Activated CD8-positive, alpha-beta memory T cell treated with anti-CD3 and anti-CD28 coated beads for 36 hours (primary cell): ENCODE data around the gene WRAP73. TPM values are rescaled to one million over a fixed set of nuclear protein-coding genes. Genes with fewer than 3 reads are reported as not detected.
"Not testable (repeated sequence)": the region's sequence is repeated elsewhere in the genome, so short reads cannot be mapped to it uniquely, and the experiment has no call there.

Source experiments
- CTCF ChIA-PET: fragments of 350-600 bp; sonication (Branson Sonifier 250); formaldehyde crosslinking; loops from one replicate; lab custom pipeline; 2021; ENCODE audit warnings: antibody characterized with exemption; lab: Charles Lee
- POLR2A ChIA-PET: fragments of 350-600 bp; sonication (Branson Sonifier 250); formaldehyde crosslinking; loops from one replicate; lab custom pipeline; 2021; ENCODE audit warnings: antibody characterized with exemption; lab: Charles Lee
- total RNA-seq, 2 experiments: library from RNA; stranded (reverse); gene quantifications; one replicate each; pipeline ENCODE4 v1.2.3, GENCODE V29; 2021

WRAP73 gene
- total RNA-seq, 2 experiments from 2014 or later = 31.3 to 35.6 TPM

DNA sequence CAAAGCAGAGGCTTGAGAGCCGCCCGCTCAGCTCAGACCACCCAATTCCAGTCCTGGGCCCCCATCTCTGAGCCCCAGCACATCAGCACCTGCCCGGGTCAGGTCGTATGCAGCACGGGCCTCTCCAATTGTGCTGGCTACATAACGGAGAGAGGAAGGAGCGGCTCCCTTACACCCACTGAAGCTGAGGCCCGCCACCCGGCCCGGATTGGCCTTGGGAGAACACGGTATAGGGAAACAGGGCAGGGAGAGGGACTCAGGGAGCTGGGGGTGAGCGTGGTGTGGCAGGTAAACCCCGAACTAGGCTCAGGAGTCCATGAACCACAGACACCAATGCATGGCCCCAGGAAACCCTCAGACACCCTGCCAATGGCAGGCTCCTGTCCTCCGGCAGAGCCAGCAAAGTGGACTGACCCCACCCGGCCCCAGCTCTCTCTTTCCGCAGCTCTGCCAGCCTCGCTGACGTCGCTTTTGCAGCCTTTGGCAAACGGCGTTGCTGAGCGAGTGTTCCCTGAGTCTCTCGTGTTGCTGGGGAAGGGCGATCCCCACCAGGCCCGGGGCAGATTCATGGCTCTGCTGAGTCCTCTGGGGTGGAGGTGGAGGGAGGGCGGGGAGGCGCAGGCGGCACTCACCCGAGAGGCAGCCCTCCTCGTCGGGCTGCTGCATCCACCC, 55.1 kb downstream of the WRAP73 start:
- ChIA-PET POLR2A (no interaction called here), CTCF (no interaction called here)

DNA sequence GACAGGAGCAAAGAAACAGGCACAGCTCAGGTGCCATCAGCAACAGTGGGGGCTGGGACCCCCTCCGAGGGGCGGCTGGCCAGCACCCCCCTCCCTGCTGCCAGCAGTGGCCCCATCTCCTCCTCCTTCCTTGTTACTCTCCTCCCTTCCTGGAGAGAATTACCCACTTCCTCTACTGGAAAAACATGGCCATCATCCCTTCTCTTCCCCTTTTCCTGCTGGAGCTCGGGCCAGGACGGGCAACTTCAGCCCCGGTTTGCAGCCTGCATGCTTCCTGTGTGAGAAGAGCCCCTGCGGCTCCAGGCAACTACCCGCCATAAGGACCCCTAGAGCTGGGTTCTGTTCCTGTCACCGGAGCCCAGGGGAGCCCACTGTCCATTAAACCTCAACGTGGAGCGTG, 56.2 kb downstream of the WRAP73 start:
- ChIA-PET POLR2A (no interaction called here), CTCF (no interaction called here)

DNA sequence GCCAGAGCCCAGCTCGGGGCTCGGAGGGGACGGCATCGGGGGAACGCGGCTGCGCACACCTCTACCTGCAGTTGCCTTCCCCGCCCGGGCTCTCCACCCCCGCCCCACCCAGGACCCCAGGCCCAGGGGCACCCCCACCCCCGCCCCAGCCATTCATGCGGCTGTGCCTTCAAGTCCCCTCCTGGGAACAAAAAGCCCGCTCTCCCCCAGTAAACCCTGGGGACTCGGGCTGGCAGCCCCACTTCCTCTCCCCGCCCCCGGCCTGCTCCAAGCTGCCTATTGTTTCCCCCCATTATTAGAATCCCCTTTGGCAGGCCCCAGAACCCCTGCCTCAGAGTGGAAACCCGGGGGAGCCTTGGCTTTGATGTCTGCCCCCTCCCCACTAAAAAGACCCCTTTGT, 56.6 kb downstream of the WRAP73 start:
- POLR2A ChIA-PET = no interaction called here
- CTCF ChIA-PET = no interaction called here

DNA sequence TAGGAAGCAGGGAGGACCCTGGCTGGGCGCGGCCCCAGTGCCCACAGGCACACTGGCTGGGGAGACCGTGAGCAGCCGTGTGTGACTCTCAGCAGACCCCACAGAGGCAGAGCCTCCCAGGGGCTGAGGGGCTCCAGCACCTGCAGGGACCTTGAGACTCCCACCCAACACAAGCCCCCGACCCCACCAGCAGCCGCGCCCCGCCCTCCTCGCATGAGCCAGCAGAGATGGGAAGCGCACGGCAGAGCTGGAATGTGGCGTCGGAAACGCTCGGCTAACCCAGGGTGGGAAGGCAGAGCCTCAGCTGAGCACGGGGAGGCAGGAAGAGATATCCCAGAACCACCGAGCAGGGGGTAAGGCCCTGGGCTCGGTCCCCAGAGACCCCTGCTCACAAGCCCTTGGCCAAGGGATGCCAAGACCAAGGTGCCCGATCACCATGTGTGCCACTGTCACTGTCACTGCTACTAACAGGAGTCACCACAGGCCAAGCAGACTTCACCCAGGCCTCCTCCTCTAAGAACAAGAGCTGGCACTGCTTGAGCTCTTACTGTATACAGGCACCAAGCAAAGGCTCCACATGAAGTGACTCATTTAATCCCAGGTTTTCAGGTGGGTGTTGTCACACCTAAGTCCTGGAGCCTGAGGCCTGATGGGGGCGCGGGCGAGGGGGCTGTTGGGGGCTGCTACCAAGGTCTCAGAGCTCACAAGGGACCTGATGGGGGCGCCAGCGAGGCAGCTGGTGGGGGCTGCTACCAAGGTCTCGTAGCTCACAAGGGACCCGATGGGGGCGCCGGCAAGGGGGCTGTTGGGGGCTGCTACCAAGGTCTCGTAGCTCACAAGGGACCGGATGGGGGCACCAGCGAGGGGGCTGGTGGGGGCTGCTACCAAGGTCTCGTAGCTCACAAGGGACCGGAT, 58.7 kb downstream of the WRAP73 start:
- POLR2A ChIA-PET = no interaction called here
- CTCF ChIA-PET = interaction anchor here (0.6 kb wide), 1 partner anchor 107 kb away, joined by 3 read pairs; no protein-coding TSS in a partner anchor

DNA sequence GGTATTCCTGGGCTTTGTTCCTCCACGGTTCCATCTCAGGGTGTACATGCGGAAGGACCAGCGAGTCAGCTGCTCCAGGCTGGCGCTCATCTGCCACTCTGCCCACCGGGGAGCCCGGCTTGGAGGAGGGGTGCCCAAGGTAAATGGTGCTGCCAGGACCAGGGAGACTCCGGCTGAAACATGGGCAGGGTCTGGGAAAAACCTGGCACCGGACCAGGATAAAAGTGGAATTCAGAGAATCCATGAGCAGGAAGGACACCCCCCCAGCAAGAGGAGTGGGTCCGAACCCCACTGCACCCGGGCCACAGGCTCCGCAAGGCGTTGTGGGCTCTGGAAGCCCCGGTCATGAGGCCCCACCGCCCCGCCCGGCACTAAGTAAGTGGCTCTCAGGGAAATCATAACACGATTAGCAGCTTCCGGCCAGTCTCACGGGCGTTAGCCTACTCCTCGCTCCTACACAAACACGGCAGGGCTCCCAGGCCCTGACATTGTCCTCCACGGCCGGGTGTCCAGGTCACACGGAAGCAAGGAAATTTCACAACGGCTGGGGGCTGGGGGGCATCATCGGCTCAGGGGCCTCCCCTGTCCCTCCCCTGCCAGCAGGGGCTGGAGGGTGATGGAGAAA, 59.7 kb downstream of the WRAP73 start:
- POLR2A ChIA-PET = no interaction called here
- CTCF ChIA-PET = no interaction called here

DNA sequence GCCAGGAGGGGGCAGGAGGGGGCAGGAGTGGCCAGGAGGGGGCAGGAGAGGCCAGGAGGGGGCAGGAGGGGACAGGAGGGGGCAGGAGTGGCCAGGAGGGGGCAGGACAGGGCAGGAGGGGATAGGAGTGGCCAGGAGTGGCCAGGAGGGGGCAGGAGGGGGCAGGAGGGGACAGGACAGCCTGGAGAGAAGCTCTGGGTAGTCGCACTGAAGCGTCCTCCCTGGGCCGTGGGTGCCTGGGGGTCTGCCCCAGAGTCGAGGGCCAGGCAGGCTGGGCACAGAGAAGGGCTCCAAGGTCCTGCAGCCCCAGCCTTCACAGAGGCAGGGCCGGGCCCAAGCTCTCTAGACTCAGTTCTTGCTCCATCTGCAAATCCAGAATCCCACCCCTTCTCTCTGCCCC, 61.5 kb downstream of the WRAP73 start:
- POLR2A ChIA-PET = no interaction called here
- CTCF ChIA-PET = interaction anchor here (1.4 kb wide), 1 partner anchor 97 kb away, joined by 3 read pairs; no protein-coding TSS in a partner anchor

DNA sequence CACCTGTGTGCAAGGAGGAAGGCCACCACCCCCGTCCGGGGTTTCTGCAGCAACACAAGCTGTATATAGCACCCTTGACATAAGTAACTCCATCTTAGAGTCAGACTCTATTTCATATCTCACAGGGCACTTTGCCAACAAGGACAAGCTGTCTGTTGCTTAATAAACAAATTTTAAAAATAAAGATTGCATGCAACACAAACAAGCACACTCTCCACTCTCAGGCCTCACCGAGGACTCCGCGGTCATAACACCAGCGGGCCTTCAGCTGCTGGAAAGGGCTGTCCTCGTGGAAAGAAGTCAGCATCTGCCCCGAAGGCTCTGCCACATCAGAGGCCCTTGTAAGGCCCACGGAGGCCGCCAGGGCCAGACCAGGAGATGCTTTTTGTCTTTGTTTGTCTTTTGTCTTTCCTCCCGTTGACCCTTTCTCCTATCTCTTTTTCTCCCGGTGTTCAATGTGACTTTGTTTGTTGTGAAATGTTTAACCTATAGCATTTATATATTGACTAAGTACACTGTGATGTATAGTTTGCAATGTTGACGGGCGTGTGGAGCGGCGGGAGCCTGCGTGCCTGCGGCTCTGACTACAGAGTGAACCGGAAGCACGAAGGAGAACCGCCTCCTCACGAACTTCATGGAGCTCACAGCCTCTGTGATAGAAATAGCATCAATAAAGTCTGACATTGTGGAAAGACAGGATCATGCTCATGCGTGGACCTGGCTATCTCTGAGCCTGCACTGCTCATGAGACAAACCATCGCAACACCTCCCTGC, 62.7 kb downstream of the WRAP73 start:
- POLR2A ChIA-PET = no interaction called here
- CTCF ChIA-PET = interaction anchor here (1.1 to 1.4 kb wide), 2 partner anchors 32 to 96 kb away, joined by 3 to 5 read pairs; no protein-coding TSS in a partner anchor

DNA sequence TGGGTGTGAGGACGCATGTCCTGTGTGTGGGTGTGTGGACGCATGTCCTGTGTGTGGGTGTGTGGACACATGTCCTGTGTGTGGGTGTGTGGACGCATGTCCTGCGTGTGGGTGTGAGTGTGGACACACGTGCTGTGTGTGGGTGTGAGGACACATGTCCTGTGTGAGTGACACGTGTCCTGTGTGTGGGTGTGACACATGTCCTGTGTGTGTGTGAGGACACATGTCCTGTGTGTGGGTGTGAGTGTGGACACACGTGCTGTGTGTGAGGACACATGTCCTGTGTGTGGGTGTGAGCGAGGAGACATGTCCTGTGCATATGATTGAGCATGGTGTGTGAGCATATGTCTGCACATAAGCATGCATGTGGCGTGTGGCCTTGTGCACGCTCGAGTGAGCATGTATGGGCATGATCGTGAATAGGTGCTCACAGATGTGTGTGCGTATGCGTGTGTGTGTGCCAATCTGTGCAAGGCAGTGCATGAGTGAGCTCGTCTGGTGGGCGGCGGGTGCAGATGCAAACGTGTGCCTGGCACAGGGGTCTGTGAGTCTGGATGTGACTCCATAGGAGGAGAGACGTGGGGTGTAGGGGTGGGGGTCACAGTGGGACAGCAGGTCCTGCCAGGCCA, 63.8 kb downstream of the WRAP73 start:
- ChIA-PET POLR2A (no interaction called here), CTCF (no interaction called here)

DNA sequence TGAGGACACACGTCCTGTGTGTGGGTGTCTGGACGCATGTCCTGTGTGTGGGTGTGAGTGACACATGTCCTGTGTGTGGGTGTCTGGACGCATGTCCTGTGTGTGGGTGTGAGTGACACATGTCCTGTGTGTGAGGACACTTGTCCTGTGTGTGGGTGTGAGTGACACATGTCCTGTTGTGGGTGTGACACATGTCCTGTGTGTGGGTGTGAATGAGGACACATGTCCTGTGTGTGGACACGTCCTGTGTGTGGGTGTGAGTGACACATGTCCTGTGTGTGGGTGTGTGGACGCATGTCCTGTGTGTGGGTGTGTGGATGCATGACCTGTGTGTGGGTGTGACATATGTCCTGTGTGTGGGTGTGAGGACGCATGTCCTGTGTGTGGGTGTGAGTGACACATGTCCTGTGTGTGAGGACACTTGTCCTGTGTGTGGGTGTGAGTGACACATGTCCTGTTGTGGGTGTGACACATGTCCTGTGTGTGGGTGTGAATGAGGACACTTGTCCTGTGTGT, 64.5 kb downstream of the WRAP73 start:
- CTCF ChIA-PET, POLR2A ChIA-PET: not testable (repeated sequence)

DNA sequence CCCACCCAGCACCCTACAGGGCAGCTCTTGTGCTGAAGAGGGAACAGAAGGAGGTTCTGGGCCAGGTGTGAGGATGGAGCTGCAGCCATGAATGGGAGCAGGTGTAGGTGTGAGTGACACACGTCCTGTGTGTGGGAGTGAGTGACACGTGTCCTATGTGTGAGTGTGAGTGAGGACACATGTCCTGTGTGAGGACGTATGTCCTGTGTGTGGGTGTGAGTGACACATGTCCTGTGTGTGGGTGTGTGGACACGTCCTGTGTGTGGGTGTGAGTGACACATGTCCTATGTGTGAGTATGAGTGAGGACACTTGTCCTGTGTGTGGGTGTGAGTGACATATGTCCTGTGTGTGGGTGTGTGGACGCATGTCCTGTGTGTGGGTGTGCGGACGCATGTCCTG, 65.0 kb downstream of the WRAP73 start:
- CTCF ChIA-PET = interaction anchor here (0.8 kb wide), 1 partner anchor 1005 kb away, joined by 3 read pairs; no protein-coding TSS in a partner anchor
- POLR2A ChIA-PET = no interaction called here

DNA sequence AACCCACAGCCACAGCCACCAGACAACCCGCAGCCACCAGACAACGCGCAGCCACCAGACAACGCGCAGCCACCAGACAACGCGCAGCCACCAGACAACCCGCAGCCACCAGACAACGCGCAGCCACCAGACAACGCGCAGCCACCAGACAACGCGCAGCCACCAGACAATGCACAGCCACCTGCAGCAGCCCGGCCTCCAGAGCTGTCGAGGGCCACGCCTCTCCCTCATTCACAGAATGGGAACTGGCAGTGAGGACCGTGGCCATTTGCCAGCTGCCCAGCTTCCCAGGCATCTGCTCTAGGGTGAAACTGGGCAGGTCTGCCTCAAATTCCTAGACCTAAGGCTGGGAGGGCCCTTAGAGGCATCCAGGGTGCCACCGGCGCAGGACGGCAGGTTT, 66.2 kb downstream of the WRAP73 start:
- POLR2A ChIA-PET, CTCF ChIA-PET: not testable (repeated sequence)

DNA sequence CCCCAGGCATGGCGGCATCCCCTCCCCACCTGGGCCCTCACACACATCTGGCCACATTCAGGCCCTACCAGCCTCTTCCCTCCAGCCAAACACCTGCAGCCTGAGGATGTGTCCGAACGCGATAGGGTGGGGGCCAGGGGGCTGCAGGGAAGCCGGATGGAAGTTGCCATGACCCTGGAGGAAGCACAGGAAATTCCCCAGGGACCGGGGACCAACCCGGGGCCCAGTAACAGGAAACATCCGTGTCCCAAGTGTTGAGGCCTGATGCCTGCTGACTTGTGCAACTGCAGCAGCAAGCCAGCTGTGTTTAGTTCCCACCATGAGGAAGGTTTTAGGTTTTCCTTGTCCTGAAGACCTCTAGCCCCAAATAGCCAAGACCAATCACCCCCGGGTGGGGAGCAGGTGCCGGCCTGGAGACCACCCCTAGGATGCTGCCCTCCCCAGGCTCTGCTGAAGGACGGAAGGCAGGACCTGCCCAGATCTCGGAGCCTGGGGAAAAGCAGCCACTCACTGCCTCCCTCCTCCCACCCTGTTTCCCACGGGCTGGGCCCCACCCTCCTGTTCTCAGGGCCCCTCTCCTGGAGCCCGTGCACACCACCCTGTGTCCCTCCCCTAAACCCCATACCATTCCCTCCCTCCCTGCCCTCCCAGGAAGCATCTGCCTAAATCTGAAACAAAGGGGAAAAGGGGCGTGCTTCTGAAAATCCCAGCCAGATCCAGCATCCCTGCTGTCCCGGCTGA, 68.4 kb downstream of the WRAP73 start:
- ChIA-PET POLR2A (no interaction called here), CTCF (no interaction called here)

Other genes starting within 250 kb of the WRAP73 start
- gene ARHGEF16, start 195.4 kb downstream of the WRAP73 start, total RNA-seq = under 1 TPM in 1 of 2 experiments, not detected in 1; 0.21 TPM
- gene MEGF6, start 38.6 kb downstream of the WRAP73 start, total RNA-seq = 1 to 10 TPM; 1.3 to 1.6 TPM
- gene TPRG1L, start 25.1 kb downstream of the WRAP73 start, total RNA-seq = 10 to 100 TPM; 14.2 to 15.0 TPM
- gene TP73, start 2.4 kb upstream of the WRAP73 start, total RNA-seq = under 1 TPM; 0.84 to 0.95 TPM
- not detected for gene CCDC27, start 102.3 kb upstream of the WRAP73 start, total RNA-seq
- 1 to 10 TPM in 1 of 2 experiments, under 1 TPM in 1; 0.99 to 1.7 TPM for gene SMIM1, start 122.6 kb upstream of the WRAP73 start, total RNA-seq
- 10 to 100 TPM; 43.0 to 45.6 TPM for gene LRRC47, start 146.4 kb upstream of the WRAP73 start, total RNA-seq
- 10 to 100 TPM; 36.6 to 41.6 TPM for gene CEP104, start 207.1 kb upstream of the WRAP73 start, total RNA-seq
- gene DFFB, start 207.4 kb upstream of the WRAP73 start, total RNA-seq = 10 to 100 TPM; 12.2 to 13.6 TPM